SH-SY5Y (cell line): Measurements from ENCODE around the gene TRIM29.

Experiments
- GATA2 ChIP-seq: IDR thresholded peaks from 2 replicates; pipeline ENCODE4 v1.6.1; 2011; ENCODE audit warnings: mild to moderate bottlenecking, low read depth, low read length
- GATA3 ChIP-seq: IDR thresholded peaks from 2 replicates; pipeline ENCODE4 v1.6.1; 2011; ENCODE audit warnings: low read depth, mild to moderate bottlenecking, low read length, moderate library complexity

Gene TRIM29, protein sequence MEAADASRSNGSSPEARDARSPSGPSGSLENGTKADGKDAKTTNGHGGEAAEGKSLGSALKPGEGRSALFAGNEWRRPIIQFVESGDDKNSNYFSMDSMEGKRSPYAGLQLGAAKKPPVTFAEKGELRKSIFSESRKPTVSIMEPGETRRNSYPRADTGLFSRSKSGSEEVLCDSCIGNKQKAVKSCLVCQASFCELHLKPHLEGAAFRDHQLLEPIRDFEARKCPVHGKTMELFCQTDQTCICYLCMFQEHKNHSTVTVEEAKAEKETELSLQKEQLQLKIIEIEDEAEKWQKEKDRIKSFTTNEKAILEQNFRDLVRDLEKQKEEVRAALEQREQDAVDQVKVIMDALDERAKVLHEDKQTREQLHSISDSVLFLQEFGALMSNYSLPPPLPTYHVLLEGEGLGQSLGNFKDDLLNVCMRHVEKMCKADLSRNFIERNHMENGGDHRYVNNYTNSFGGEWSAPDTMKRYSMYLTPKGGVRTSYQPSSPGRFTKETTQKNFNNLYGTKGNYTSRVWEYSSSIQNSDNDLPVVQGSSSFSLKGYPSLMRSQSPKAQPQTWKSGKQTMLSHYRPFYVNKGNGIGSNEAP

DNA sequence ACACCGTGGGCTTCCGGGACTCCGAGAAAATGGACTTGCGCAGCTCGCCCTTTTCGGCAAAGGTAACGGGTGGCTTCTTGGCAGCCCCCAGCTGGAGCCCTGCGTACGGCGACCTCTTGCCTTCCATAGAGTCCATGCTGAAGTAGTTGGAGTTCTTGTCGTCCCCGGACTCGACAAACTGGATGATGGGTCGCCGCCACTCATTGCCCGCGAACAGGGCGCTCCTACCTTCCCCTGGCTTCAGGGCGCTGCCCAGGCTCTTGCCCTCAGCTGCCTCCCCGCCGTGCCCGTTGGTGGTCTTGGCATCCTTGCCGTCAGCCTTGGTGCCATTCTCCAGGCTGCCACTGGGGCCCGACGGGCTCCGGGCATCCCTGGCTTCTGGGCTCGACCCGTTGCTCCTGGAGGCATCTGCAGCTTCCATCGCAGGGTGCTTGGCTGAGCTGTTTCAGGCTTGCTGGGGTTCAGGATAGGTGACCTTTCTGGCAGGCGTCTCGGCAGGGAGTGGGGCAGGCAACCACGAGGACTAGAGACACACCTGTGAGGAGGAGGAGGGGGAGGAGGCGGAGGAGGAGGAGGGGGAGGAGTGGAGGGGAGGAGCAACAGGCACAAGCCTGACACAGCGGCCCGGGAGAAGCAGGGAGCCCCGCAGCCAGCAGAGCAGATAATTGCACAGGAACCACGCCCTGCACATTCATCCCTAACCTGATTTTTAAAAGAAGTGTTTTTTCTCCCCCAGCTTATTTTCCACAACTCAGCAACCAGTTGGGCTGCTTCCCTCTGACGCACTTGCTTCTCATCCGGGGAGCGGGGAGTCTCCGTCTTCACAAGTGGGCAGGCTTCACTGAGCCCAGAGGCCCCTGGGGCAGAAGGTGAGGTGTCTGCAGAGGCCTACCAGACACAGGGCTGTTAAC lies at the start of gene TRIM29:
TSS of gene TRIM29 (minus strand) at position 503 of the 911 bp plus-strand sequence. CDS start at position 421, 82 bp downstream.
- no peak for TF ChIP-seq GATA3
- TF ChIP-seq GATA2, result no peak

DNA sequence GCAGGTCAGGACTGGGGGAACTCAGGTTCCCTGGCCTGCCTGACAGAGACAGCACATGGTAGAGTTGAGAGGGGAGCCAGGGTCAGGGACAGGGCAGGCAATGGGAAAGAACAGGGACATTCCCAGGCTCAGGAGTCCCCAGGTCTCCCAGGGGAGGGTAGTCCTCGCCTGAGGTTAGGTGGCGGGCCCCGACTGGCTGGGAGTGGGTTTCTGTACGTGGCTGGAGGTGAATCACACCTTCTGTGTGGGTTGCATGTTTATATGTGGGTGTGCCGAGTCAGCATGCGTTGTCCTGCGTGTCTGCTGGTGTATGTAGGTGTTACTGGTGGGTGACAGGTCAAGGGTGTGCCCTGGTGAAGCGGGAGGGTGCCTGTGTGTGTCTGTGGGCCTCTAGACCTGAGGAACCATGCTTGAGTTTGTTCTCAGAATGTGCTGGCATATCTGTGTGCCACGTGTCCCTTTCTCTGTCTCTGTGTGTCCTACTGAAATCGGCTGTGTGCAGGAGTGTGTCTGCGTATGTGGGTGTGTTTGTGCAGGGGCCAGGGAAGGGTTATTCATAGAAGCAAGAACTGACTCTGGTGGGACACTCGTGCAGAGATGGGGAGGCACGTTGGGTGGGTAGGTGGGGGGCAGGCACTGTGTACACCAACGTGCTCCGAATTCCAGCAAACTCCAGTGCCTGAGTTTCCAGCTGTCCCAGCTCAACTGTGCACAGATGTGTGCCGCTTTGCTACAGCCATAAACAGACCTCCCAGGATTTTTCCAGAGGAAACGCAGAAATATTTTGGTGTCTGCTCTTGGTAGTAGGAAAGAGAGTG lies 49.1 kb upstream of the TRIM29 start:
- TF ChIP-seq GATA2 (no peak), GATA3 (no peak)

DNA sequence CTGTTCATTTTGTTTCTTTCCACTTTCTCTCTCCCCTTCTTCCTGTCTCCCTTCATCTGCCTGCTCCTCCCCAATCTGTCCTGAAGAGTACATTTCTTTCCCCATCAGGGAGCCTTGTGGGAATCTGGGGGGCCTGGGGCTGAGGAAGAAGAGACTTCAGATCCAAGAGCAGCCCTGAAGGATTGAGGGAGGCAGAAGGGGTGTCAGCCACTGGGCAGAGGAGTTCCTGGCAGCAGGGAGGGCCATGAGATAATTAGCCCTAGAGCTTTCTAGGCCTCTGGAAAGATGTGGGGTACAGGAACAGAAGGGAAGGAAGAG lies 48.5 kb upstream of the TRIM29 start:
- TF ChIP-seq GATA3, result no peak
- TF ChIP-seq GATA2, result no peak

DNA sequence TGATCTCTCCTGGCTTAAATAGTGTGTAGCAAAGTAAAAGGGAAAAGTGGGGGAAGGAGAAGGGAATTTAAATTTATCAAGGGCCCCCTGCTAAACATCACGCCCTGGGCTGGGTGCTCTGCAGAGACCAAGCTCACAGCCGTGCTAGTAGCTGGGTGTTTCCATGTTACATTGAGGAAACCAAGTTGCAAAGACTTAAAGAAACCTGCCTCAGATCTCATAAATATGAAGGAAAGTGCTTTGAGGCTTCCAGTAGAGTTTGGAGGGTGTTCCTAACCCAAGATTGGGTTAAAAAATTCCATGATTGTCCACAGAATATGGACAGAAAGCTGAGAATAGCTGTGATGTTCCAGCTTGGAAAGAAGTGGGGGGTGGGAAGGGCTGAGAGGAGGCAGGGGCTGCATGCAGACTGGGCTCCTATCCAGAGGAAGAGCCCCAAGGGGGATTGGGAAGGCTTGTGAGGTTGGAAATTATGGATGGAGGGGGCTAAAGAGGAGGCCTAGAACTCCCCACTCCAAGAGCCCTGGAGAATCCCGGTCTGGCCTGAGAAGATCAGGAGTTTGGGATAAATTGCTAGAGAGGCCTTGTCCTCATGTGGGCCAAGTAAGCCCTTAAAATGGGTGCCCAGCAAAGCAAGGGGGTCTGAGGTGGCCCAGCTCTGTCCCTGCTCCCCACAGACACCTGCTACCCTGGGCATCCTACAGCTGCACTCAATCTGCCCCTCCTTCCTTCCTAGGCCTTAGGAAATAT lies 48.0 kb upstream of the TRIM29 start:
- TF ChIP-seq GATA2 (no peak), GATA3 (no peak)

DNA sequence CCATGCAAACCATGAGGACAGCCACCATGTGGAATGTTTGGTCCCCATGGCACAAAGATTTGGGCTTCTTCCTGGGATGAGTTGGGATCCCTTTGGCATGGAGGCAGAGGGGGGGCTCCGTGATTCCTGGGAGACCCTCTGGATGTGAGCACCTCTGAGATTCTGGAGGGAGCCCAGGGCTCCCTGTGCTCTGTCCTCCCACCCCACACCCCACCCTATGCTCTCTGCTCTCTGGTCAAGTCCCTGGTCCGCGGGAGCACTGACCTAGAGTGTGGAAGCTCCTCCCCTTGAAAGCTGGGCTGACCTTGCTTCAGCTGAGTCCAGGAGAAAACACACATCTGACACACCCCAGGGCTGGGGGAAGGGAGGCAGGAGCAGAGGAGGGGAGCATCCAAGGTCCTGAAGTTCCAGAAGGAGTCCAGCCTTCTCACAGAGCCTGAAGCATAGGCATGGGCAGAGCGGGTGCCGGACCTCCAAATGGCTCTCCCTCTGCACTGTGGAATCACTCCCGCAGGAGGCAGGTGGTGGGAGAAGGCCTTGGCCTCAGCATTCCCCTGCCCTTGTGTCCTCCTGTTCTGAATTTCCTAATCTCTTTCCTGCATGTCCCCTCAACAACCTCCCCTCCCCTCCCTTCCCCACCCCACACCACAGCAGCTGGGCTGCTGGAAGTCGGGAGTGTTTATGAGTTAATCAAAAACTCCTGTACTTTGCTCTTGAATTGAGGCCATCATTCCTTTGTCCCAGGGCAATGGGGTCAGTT lies 47.2 kb upstream of the TRIM29 start:
- no peak for TF ChIP-seq GATA2
- TF ChIP-seq GATA3, result no peak

DNA sequence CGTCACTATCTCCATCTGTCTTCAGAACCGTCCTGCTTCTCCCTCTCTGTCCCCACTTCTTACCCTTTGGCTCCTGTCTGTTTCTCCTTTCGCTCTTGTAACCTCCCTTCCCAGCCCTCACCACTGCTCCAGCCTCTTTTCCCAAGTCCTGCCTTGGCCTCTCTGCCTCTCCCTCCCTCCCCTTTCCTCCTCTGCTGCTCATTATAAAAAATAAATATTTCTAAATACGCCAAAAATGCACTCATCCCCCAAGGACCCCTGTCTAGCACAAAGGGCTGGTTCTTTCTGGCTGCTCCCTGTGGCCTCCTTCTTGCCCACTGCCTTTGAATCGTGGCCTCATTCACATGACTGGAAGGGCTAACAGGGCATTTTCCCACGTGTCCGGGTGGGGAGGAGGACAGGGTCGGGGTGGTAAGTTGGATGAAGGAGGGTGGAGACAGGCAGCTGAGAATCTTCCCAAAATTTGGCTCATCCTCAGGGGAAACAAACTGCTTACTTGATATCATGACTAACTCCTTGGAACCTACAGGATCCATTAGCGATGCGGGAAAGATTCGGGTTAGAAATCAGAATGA lies 46.5 kb upstream of the TRIM29 start:
- TF ChIP-seq GATA2 (no peak), GATA3 (no peak)

DNA sequence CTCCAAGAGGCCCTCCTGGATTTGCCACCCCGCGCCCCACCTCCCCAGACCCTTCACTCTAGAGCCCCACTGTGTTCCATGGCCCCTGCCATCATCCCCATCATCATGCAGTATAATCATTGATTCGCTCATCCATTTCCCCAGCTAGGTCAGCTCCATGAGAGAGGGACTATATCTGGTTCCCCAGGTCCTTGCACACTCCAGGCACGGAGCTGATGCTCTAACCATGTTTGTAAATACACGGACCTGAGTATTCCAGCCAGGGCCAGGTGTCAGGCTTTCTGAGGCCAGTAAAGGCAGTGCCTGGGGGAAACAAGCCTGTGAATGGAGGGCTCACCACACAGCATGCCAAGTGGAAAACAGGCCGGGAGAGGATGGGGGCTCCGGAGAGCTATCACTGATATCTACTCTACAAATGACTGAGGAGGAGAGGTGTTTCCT lies 45.8 kb upstream of the TRIM29 start:
- TF ChIP-seq GATA3, result no peak
- TF ChIP-seq GATA2, result no peak

DNA sequence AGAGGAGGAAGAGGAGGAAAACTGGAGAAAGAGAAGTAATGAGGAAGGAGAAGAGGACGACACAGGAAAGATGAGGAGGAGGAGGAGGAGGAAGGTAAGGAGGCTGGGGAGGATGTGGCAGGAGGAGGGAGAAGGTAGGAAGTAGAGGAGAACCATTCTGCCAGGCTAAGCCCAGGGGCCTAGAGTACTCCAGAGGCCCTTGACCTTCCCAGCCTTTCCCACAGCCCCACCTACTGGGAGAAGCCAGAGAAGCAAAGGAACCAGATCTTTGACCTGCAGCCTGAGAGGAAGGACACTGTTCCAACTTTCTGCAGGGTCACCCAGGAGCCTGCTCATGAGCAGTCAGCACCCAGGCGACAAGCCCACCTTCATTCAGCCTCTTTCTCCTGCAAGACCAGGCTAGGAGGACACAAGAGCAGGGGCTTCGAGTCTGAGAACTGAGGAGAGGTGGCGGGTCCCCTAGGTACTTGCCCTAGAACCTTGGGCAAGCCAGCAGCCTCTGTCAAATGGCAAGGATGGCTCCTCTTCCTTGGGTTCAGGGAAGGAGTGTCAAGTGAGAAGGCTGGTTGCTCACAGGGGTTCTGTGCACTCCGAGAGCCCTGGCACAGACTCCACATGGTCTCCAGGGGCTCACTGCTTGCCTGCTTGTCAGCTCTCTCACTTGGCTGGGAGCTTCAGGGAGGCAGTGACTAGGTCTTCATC lies 45.0 kb upstream of the TRIM29 start:
- TF ChIP-seq GATA2 (no peak), GATA3 (no peak)

DNA sequence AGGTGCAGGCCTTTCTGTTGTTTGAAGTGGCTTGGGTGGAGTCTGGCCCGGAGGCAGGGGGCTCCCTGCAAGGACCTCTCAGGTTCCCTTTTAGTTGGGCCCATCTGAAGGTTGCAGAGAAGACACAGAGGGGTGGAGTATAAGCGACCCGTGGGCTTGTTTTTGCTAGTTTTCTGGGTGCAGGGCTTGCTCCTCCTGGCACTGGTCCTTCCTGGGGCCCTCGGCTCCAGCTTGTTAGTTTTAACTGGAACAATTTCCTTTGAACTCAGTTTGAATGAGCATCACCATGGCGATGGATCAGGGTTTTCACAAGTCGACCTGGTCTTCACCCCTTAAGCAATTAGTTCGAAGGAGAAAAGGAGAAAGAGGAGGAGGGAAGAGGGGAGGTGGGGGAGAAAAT lies 44.5 kb upstream of the TRIM29 start:
- TF ChIP-seq GATA3 (no peak), GATA2 (no peak)

DNA sequence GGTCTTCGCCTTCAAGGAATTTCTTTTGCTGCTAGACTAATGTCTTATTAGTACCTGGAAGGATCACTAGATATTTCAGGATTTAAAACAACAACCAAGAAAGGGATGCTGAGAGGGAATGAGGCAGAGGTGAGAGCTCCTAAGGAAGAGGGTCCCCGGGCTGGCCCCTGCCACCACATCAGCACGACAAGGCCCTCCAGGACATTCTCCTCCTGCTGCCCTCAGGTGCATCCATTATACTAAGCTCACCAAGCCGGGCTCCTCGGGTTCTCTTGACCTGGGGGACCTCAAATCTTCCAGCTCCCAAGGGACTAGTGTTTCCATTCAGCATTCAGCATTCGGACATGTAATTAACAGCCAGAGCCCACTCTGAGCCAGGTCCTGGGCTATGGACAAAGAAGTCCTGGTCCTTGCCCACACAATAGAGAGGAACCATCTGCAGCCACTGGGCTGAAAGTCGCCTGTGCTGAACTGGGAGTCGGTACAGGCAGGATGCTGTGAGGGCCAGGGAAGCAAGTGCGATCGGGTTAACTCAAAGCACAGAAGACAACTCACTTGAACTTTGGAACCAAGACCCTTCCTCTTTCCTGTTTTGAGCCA lies 43.6 kb upstream of the TRIM29 start:
- no peak for TF ChIP-seq GATA3
- no peak for TF ChIP-seq GATA2

DNA sequence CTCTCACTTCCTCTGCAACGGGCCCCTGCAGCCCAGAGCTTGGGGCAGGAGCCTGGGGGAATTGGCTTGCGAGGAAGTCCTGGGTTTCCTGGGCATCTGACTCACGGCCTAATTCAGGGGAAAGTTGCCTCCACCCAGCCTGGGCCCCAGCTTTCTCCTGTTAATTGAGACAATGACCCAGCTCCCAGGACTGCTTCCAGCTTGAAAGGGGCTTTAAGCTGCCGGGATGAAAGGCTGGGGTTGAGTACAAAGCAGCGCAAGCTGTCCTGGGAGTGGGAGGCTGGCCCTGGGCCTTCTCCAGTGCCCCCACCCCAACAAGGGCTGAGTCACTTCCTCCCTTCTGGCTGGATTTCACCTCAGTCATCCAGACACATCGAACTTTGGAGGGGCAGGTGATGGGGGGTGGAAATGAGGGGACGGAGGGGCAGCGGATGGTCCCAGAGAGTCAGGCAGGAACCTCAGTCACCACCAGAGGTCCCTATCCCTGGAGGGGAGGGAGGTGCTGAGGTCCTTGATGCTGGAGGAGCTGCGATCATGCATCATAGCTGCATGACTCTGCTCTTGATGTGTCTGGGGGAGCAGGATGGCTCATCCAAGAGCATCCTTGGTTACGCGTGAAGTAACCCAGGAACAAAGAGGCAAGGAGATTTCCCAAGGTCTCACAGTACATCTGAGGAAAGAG lies 42.8 kb upstream of the TRIM29 start:
- TF ChIP-seq GATA2 (no peak), GATA3 (no peak)
